GM21390 (cell line): Measurements from ENCODE around the gene SIPA1.

Experiments
- ATAC-seq: cut with Tn5 transposase; IDR thresholded peaks from one replicate; pipeline ENCODE4 v1.9.1; 2021; ENCODE audit not compliant: unreplicated experiment

Gene SIPA1

GRCh38 chr11:65642014-65642671 lies 4.2 kb downstream of the SIPA1 start:
- no peak for ATAC-seq

- no peak for ATAC-seq
Measured at GRCh38 chr11:65643971-65644370, 6.1 kb downstream of the SIPA1 start.

- ATAC-seq = no peak
Measured at GRCh38 chr11:65644837-65645236, 6.9 kb downstream of the SIPA1 start.

- ATAC-seq = no peak
Measured at GRCh38 chr11:65645710-65646109, 7.8 kb downstream of the SIPA1 start.

GRCh38 chr11:65646288-65646957 lies 8.5 kb downstream of the SIPA1 start:
- no peak for ATAC-seq

GRCh38 chr11:65646958-65647701 lies 9.2 kb downstream of the SIPA1 start:
- no peak for ATAC-seq

- ATAC-seq = no peak
Measured at GRCh38 chr11:65648997-65649493, 11.1 kb downstream of the SIPA1 start.

- ATAC-seq = no peak
Measured at GRCh38 chr11:65649656-65650546, 12.0 kb downstream of the SIPA1 start.

GRCh38 chr11:65650547-65651338 lies 12.8 kb downstream of the SIPA1 start:
- ATAC-seq = no peak

- no peak for ATAC-seq
Measured at GRCh38 chr11:65651339-65651588, 13.4 kb downstream of the SIPA1 start.

- ATAC-seq = no peak
Measured at GRCh38 chr11:65651589-65652510, 13.9 kb downstream of the SIPA1 start.

GRCh38 chr11:65652511-65653228 lies 14.8 kb downstream of the SIPA1 start:
- ATAC-seq = peak; percentile 66

- ATAC-seq = no peak
Measured at GRCh38 chr11:65653229-65654225, 15.6 kb downstream of the SIPA1 start.

- no peak for ATAC-seq
Measured at GRCh38 chr11:65654375-65655349, 16.8 kb downstream of the SIPA1 start.

GRCh38 chr11:65655570-65656332 lies 17.9 kb downstream of the SIPA1 start:
- no peak for ATAC-seq

GRCh38 chr11:65657426-65657825 lies 19.5 kb downstream of the SIPA1 start:
- ATAC-seq = no peak
